ENCODE data around the gene SDF2L1.

DNA sequence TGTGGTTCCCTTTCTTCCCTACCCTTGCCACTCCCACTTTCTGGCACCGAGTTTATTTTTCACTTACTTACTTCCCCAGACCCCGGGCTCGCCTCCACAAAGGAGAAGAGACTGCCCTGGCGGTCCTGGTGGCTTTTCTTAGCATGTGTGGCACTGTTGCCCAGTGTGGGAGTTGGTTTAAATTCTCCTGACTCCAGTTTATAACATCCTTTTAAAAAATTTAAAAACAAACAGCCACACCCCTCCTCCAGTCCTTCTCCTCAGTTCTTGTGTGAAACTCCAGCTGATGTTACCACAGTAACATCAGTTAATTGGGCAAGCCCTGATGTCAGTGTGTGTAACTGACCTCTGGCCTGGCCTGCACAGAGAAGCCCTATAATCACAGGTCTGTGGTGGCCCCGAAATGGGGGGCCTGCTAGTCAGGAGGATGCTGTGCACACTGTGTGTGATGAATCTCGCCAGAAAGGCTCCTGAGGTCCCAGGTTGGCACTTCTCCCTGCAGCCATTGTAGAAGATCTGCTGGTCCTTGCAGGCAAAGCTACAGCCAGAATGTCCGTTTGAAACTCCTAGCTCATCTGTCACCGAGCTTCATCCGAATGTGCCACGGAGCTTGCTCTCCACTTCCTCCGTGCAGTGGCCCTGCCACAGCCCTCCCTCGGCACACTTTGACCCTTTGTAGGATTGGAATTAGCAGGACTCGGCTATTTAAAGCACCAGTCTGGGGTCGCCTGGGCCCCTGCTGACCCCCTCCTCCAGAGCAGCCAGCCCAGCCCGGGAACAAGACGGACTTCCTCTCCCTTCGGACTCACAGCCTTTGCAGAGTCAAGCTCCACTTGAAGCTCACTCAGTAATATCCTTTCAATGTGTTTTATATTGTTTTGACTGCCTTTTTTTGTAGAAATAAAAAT, 19.8 kb upstream of the SDF2L1 start:
- TF ChIP-seq POLR2A (IDR thresholded peaks at IDR 0.05; ENCODE audit: low read depth, low read length) (no peak), EZH2 (IDR thresholded peaks at IDR 0.05; ENCODE audit: borderline replicate concordance, low read depth, low read length, severe bottlenecking) (no peak), POLR2AphosphoS5 (IDR thresholded peaks at IDR 0.05; ENCODE audit: insufficient read depth, low read depth, low read length) (no peak), JUN (IDR thresholded peaks at IDR 0.05; ENCODE audit: borderline replicate concordance, insufficient read depth, insufficient read length, low read depth) (no peak), FOS (IDR thresholded peaks at IDR 0.05; ENCODE audit: borderline replicate concordance, insufficient read depth, low read length) (no peak)
- TF ChIP-seq, protein P1, sequence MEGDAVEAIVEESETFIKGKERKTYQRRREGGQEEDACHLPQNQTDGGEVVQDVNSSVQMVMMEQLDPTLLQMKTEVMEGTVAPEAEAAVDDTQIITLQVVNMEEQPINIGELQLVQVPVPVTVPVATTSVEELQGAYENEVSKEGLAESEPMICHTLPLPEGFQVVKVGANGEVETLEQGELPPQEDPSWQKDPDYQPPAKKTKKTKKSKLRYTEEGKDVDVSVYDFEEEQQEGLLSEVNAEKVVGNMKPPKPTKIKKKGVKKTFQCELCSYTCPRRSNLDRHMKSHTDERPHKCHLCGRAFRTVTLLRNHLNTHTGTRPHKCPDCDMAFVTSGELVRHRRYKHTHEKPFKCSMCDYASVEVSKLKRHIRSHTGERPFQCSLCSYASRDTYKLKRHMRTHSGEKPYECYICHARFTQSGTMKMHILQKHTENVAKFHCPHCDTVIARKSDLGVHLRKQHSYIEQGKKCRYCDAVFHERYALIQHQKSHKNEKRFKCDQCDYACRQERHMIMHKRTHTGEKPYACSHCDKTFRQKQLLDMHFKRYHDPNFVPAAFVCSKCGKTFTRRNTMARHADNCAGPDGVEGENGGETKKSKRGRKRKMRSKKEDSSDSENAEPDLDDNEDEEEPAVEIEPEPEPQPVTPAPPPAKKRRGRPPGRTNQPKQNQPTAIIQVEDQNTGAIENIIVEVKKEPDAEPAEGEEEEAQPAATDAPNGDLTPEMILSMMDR (IDR thresholded peaks at IDR 0.05; ENCODE audit: extremely low read depth in 1 of 2, insufficient read depth in 1 of 2, low read depth in 1 of 2, low read length in 2 of 2) = no peak
